Measurements from ENCODE around the gene DDX20.

DNA sequence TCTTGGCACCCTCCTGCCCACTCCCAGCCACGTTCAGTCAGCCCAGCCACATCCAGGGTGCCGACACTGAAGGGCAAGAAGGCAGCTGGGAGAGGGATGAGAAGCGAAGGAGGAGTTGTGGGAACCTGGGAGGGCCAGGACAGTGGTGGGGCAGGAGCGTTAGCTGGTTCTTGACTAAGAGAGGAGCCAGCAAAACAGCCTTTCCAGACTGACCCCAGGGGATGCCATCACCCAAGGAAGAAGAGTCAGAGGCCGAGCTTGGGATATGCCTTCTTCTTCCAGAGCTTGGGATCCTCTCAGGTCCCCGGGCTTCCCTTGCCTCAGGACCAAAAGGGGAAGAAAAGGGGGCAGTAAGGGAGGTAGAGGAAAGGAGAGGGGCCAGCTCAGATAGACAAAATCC is 23.7 kb upstream of the DDX20 start:
- TF ChIP-seq POLR2AphosphoS5 (IDR thresholded peaks at IDR 0.05; ENCODE audit: low read depth, low read length) (no peak), POLR2A (IDR thresholded peaks at IDR 0.05; ENCODE audit: low read depth, low read length) (no peak), TAF1 (IDR thresholded peaks at IDR 0.05; ENCODE audit: low read depth, low read length) (no peak)

Data from GM12891 (cell line).